Adrenal gland (tissue), 5 donors: ENCODE results near the gene TFDP2.

Source experiments
- POLR2A ChIP-seq, 2 donors: fragments of 450-650 bp; IDR thresholded peaks; one replicate each; pipeline ENCODE4 v1.6.1; 2017; ENCODE audit warnings: antibody characterized with exemption in 2 of 2, mild to moderate bottlenecking in 2 of 2, moderate library complexity in 1 of 2
- TF ChIP-seq, protein P1 (sequence below), 6 experiments: fragments of 450-650 bp in 4 of 6; fragments of 200-600 bp in 2 of 6; sonication (generic) in 1 of 6; IDR thresholded peaks; 1 replicate in 5 of 6; 2 replicates in 1 of 6; pipeline versions ENCODE4 v1.5.1 to v1.8.0; 2016 to 2021; ENCODE audit warnings: antibody characterized with exemption in 6 of 6, mild to moderate bottlenecking in 2 of 6, moderate library complexity in 1 of 6
- donor health status: DM: no; HTN: no; CAD: no.

DNA sequence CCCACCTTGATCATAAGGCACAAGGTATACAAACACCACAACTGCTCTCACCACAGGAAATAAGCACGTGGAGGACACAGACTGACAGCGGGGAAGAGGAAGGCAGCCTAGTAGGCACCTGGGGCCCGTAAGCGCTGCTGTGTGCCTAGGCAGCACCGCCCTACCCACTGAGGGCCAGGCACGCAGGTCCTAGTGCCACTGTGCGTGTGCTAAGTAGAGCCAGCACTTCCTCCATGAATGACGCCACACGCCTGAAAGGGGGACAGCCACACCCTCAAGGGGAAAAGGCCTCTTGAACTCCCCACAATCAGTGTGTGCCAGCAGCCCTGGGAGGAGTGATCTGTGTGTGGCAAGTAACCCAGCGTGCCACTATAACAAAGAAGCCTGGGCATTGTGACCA, 199.9 kb downstream of the TFDP2 start:
- TF ChIP-seq, protein P1, sequence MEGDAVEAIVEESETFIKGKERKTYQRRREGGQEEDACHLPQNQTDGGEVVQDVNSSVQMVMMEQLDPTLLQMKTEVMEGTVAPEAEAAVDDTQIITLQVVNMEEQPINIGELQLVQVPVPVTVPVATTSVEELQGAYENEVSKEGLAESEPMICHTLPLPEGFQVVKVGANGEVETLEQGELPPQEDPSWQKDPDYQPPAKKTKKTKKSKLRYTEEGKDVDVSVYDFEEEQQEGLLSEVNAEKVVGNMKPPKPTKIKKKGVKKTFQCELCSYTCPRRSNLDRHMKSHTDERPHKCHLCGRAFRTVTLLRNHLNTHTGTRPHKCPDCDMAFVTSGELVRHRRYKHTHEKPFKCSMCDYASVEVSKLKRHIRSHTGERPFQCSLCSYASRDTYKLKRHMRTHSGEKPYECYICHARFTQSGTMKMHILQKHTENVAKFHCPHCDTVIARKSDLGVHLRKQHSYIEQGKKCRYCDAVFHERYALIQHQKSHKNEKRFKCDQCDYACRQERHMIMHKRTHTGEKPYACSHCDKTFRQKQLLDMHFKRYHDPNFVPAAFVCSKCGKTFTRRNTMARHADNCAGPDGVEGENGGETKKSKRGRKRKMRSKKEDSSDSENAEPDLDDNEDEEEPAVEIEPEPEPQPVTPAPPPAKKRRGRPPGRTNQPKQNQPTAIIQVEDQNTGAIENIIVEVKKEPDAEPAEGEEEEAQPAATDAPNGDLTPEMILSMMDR (IDR thresholded peaks at IDR 0.05) = no peak
- TF ChIP-seq POLR2A (IDR thresholded peaks at IDR 0.05) = no peak
